GM12872 (cell line): ENCODE results near the gene TSPAN5.
A peak's percentile ranks its signal among the peaks of the same experiment; 100 is the strongest.

Experiments
- CTCF ChIP-seq: IDR thresholded peaks from 3 replicates; pipeline ENCODE4 v1.5.1; 2011; ENCODE audit warnings: low read depth, mild to moderate bottlenecking, low read length, moderate library complexity; ENCODE audit not compliant: insufficient read depth

Gene TSPAN5

DNA sequence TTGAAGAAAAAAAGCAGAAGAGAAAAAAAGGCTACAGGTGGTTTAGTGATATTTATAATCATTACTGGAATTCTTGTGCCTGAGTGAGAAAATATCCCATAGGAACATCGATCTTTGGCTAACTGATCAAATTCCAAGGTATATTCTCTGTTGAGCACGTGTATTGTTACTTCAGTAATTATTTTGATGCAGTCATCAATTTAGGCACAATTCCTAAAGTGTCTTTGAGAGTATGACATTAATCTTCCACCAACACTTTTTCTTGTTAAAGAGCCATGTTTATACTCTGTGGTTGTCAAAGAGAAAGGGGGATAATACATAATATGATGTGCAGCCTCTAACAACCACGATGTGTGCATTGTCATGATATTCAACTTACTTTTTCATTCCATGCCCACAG, 151.1 kb downstream of the TSPAN5 start:
- TF ChIP-seq CTCF, result no peak

DNA sequence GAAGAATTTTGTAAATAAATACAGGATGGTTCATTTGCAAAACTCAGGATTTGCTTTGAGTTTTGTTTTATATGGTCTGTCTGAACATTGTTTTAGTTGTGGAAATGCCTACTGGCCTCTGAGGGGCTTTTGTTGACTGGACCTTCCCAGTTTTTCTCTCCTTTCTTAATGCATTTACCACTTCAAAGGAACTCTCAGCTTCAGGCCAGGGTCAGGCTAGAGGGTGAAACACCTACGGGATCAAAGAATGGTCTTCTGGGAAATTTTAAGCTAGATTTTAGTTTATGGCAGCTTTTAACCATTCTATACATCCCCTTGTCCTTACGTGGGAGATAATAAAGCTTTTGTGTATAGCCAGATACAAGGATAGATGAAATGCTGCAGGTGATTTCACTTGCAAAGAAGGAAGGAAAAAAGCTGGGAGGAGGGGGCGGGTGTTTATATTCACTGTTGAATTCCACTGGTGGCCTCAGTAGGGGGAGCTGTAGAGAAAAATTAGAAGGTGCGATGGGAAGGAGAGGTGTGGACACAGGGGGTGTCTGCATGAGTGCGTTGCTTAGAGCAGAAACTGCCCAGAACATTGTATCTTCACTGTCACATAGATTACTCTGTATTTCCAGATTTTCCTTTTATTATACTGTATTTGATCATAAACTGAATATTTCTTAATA, 151.8 kb downstream of the TSPAN5 start:
- 0 out of 3 replicates have a peak, but pooled peaks have one; percentile 15 for TF ChIP-seq CTCF

- TF ChIP-seq CTCF, result no peak
Observed at GRCh38 chr4:98505992-98506391, 152.4 kb downstream of the TSPAN5 start.

DNA sequence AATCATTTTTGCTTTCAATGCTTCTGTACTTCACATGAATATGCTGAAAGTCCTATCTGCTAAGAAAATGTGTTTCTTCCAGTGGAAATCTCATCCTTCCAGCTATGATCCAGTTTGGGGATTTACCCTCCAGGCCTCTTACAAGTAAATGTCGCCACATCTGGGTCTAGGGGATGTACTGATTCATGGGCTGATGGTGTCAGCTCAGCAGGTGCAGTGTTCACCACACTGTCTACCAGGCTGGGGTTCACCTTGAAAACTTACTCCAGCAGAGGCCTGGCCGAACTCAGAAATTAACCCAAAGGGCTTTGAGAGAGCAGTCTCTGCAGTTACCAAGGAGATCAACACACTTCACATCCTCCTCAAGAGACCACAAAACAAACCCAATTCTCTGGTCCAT, 154.3 kb downstream of the TSPAN5 start:
- TF ChIP-seq CTCF, result no peak

DNA sequence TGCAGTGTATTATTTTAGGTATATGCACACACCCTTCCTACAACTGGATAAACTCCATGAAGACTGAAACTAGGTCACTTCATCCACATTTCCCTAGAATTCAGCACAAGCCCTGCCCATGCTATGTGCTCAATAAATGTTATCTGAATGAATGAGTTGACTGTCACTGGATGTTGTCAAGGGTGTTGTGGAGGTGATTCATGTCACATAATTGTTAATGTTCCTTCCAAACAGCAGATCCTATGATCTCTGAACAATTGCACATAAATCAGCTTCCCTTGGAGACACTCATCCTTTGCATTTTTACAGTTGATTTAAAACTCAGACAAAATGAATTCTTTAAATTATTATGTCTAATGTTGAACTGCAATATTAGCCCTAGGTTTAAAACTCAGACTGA, 154.7 kb downstream of the TSPAN5 start:
- TF ChIP-seq CTCF, result no peak

- no peak for TF ChIP-seq CTCF
Observed at GRCh38 chr4:98502624-98503023, 155.8 kb downstream of the TSPAN5 start.

DNA sequence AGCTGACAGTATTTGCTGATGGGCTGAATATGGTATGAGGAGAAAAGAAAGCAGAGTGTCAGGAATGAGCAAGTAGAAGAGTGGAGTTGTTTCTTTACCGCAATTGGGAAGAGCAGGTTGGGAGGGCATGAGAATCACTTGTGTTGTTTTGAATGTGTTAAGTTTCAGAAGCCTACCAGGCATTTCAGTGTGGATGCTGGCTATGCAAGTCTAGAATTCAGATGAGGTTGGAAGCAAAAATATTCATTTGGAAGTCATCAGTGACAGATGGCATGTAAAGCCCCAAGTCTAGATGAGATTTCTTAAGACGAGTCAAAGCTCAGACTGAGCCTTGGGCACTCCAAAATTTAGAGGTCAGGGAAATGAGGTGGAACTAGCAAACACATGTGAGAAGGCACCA, 156.4 kb downstream of the TSPAN5 start:
- TF ChIP-seq CTCF, result no peak
